Endothelial cell of hepatic sinusoid (primary cell): ENCODE results near the gene PLPPR3.

Source experiments
- in situ Hi-C: cut with HindIII; loops from 2 replicates; pipeline ENCODE4 v1.10.0; 2017; ENCODE audit warnings: low sequenced_read_pairs

The PLPPR3 gene

GRCh38 chr19:811506-812048, 10.2 kb downstream of the PLPPR3 start:
- in situ Hi-C loops: no loop called here

GRCh38 chr19:810883-811489, 10.8 kb downstream of the PLPPR3 start:
- in situ Hi-C loops: no loop called here

DNA sequence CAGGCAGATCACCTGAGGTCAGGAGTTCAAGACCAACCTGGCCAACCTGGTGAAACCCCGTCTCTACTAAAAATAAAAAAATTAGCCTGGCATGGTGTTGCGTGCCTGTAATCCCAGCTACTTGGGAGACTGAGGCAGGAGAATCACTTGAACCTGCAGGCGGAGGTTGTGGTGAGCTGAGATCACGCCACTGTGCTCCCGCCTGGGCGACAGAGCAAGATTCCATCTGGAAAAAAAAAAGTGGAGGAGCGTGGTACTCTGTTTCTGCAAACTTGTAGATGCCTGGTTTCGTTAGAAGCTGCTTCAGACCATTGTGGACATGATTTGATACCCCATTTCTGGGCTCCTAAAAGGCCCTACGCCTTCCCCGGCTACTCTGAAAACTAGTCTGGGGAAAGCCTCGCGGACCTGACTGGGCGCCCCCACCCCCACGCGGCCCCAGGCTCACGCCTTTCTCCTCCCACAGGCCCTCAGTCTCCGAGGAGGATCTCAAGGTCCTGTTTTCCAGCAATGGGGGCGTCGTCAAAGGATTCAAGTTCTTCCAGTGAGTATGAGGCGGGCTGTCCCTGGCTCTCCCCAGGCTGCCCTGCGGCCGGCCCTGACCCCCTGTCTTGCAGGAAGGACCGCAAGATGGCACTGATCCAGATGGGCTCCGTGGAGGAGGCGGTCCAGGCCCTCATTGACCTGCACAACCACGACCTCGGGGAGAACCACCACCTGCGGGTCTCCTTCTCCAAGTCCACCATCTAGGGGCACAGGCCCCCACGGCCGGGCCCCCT, 11.5 kb downstream of the PLPPR3 start:
- in situ Hi-C loops: no loop called here

DNA sequence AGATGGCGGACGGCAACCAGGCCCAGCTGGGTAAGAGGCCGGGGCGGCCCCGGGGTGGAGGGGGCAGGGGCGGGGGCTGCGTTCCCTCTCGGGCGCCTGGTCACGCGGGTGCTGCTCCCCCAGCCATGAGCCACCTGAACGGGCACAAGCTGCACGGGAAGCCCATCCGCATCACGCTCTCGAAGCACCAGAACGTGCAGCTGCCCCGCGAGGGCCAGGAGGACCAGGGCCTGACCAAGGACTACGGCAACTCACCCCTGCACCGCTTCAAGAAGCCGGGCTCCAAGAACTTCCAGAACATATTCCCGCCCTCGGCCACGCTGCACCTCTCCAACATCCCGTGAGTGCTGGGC, 13.4 kb downstream of the PLPPR3 start:
- in situ Hi-C loops: no loop called here

GRCh38 chr19:807627-808422, 13.9 kb downstream of the PLPPR3 start:
- in situ Hi-C loops: no loop called here

DNA sequence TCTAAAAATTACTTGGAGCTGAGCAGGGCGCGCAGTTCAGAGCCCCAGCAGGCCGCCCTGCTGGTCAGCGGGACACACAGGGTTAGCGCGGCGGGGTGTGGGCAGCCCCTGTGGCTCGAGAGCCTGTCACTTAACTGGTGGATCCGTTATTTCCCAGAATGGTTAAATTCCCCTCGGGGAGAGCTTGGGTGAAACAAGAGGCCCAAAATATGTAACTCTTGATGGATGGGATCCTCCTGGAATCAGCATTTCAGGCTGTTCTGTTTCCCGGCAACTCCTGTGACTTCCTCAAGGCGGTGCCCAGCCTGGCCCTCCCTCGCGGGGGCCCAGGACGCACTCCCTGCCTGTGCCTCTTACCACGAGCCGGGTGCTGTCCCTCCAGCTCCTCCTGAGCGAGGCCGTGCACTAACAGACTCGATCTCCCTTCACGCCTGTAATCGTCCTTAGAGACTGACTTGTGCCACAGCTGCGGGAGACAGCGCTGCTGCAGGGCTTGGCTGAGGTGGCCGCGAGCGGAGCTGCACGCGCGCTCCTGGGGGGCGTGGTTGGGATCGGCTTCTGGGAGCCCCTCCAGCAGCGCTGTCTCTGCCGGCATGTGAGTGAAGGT, 14.8 kb downstream of the PLPPR3 start:
- in situ Hi-C loops: no loop called here

DNA sequence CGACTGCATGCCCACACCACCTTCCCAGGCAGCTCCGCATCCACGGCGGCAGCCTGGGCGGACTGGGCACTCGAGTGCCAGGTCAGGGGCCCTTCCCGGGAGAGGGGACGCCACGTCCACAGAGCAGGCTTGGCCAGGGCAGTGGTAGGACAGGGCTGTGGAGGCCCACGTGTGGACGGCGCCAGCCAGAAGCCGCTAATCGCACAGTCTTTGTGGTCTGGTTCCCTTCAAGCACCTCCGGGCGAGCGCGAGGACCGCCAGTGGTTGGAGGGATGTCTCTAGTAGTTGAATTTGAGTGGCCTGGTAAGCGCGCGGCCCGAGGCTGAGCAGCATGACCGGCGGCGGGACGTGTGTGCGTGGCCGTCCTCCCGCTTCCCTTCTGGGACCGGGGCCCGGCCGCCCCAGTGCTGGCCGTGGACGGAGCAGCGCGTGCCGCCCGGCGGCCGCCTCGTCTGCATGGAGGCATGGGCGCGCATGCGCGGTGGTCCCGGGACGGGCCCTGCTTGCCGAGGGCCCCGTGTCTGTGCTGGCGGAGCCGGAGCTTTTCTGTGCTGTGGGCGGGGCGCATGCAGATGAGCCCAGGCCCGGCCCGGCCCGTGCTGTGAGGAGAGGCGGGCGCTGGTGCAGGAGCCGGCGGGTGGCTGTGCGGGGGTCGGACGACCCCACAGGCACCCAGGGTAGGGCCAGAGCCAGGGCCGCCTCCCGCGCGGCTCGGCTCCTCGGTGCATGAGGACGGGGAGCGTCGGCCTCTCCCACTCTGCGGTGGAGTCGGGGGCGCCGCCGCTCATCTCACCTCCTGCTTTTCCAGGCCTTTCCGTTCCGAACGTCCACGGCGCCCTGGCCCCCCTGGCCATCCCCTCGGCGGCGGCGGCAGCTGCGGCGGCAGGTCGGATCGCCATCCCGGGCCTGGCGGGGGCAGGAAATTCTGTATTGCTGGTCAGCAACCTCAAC, 15.9 kb downstream of the PLPPR3 start:
- in situ Hi-C loops: no loop called here

DNA sequence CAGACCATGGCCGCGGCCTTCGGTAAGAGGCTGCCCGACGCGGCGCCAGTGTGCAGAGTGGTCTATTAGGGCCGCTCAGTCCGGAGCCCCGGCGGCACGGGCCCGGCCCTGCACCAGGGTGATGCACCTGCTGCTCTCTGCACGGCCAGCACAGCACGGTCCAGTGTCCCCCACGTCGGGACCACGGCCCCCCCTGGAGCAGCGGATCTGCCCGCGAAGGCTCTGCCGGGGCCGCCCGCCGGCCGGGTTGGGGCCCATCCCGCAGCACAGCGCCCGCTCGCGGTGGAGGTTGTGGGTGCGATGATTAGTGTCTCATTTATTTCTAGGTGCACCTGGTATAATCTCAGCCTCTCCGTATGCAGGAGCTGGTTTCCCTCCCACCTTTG, 16.6 kb downstream of the PLPPR3 start:
- in situ Hi-C loops: no loop called here

DNA sequence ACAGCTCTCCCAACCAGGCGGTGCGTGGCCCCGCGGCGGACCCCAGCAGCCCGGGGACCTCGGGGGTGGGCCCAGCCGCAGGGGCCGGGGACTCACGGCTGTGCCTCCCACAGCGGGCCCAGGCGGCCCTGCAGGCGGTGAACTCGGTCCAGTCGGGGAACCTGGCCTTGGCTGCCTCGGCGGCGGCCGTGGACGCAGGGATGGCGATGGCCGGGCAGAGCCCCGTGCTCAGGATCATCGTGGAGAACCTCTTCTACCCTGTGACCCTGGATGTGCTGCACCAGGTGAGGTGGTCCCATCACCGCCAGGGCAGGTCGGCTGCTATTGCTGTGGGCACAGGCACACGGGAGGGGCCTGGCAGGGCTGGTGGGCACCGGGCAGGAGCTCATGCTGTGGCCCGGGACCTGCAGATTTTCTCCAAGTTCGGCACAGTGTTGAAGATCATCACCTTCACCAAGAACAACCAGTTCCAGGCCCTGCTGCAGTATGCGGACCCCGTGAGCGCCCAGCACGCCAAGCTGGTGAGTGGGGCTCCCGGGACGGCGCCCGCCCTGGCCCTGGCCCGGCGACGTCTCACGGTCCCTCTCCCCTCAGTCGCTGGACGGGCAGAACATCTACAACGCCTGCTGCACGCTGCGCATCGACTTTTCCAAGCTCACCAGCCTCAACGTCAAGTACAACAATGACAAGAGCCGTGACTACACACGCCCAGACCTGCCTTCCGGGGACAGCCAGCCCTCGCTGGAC, 17.2 kb downstream of the PLPPR3 start:
- in situ Hi-C loops: no loop called here

GRCh38 chr19:803686-804418, 17.9 kb downstream of the PLPPR3 start:
- in situ Hi-C loops: no loop called here

DNA sequence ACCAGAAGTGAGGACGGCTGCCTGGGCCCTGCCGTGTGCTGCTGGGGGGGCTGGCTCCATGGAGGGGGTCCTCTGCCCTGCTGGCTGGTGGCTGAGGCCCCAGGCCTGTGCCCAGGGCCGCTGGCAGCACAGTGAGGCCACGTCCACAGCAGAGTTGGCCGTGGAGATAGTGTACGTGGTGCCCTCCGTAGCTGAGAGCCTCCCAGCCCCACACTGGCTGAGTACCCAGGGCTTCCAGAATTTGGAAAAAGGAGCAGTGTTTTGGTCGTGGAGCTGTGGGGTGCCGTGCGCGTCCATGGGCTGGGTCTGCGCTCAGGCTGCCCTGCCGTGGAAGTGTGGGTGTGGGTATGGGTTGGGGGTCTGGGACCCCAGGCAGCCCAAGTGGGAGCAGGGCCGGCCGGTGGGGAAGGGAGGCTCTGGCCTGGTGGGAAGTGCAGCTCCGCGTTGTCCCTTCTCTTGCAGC, 18.6 kb downstream of the PLPPR3 start:
- in situ Hi-C loops: no loop called here

GRCh38 chr19:802498-803098, 19.2 kb downstream of the PLPPR3 start:
- in situ Hi-C loops: no loop called here

- in situ Hi-C loops: no loop called here
Observed at GRCh38 chr19:801861-802497, 19.8 kb downstream of the PLPPR3 start.

DNA sequence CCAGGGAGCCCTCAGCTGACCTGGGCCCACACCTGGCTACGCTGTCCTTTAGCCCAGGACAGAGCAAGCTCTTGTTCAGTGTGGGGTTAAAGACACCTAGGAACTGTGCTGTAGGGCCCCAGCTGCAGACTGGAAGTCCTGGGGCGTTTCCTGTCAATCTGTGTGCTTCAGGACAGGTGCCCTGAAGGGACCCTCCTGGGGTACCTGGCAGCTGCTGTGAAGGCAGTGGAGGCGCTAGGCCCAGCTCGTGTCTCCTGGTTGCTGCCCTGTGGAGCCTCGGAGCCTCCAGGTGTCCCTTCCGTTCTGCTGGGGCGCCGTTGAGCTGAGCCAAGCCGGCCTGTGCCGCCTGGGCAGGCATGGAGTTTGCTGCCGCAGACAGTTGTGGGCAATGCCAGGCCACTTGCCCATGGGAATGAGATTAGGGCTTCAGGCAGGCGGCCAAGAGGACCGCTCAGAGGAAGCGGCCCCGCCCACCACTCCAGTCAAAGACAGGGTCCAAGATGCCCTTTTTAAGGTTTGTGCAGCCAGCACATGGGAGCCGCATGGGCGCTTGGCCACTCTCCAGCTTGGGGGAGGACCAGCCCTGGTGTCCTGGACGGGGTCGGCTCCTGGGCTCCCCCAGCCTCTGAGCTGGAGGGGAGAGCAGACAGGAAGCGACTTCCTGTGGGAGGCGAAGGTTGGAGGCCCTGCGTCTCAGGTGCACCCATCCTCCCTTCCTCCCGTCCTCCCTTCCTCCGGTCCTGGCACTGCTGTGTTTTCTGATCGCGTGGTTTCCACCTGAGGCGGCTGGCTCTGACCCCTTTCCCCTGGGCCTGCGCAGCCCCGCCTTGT, 20.5 kb downstream of the PLPPR3 start:
- in situ Hi-C loops: no loop called here

DNA sequence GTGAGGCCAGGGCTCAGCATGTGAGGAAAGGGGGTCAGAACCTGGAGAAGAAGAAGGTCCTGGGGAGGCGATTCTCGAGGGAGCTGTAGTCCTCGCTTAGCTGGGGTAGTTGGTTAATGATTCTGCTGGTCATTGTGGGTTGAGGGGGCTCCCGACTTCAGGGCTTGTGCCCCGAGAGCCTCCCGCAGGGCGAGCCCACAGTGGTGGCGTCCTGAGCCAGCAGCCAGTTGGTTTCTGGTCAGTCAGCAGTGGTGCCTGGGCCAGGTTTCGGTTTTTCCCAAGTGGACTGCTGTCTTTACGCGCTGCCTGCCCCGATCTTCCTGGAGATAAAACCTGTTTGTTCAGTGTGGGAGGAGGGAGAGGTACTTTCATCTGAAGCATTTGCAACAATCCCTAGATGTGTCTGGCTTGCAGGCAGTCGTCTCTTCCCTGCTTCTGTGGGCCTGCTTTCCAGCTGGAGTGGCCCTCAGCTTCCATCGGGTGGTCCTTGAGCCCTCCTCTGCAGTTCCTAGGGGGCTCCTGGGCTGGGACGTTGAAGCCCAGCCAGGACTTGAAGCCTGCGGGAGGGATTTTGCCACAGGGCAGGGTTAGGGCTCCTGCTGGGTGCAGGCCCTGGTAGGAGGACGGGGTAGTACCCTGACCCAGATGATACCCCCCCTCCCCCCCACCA, 21.3 kb downstream of the PLPPR3 start:
- in situ Hi-C loops: no loop called here

GRCh38 chr19:799076-799881, 22.5 kb downstream of the PLPPR3 start:
- in situ Hi-C loops: no loop called here
